HG03066 (cell line): ENCODE data around the gene LRRC45.

Experiments
- ATAC-seq: cut with Tn5 transposase; IDR thresholded peaks from one replicate; pipeline ENCODE4 v1.9.1; 2021; ENCODE audit warnings: low read depth; ENCODE audit not compliant: unreplicated experiment

Gene LRRC45

GRCh38 chr17:81993729-81994592 is 29.1 kb upstream of the LRRC45 start:
- ATAC-seq: no peak

- ATAC-seq: no peak
These were observed 28.3 kb upstream of the LRRC45 start for GRCh38 chr17:81994593-81995462.

DNA sequence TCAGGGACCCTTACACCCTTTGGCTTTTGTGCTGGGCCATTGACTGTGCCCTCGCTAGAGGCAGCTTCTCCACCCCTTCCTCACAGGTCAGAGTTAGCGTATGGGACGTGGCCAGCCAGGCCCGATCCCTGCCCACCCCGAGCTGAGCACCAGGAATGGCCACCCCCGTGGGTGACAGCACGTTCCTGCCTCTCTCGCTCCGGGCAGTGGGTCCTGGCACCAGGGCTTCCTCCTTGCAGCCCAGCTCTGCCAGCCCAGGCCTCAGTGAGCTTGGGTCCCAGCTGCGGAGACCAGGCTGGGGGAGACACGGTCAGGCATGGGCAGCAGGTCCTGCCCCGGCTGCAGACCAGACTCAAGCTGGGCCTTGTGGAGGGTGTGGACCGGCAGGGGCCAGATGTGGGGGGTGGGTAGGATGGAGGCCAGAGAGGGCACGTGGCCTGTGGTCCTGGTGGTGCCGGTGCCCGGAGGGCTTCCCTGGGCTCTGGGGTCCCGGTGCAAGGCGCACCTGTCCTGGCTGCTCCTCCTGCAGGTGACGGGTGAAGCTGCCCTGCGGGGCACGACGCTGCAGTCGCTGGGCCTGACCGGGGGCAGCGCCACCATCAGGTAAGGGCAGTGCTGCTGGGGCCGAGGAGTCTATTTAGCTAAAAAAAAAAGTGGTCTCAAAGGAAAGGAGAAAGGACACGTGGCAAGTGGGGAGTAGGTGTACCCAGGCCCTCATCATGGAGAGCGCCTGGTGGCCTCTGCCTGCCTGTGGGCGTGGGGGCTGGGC is 27.5 kb upstream of the LRRC45 start:
- ATAC-seq: no peak

DNA sequence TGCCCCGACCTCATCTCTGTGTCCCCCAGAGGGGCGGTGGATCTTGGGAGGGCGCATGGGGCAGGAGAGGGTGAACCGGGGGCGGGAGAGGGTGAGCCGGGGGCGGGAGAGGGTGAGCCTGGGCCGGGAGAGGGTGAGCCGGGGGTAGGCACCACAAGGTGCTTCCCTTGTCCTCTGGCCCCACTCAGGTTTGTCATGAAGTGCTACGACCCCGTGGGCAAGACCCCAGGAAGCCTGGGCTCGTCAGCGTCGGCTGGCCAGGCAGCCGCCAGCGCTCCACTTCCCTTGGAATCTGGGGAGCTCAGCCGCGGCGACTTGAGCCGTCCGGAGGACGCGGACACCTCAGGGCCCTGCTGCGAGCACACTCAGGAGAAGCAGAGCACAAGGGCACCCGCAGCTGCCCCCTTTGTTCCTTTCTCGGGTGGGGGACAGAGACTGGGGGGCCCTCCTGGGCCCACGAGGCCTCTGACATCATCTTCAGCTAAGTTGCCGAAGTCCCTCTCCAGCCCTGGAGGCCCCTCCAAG is 26.8 kb upstream of the LRRC45 start:
- ATAC-seq: no peak

- no peak for ATAC-seq
These were observed 26.2 kb upstream of the LRRC45 start for GRCh38 chr17:81996757-81997441.

- ATAC-seq: no peak
These were observed 24.9 kb upstream of the LRRC45 start for GRCh38 chr17:81998212-81998611.

DNA sequence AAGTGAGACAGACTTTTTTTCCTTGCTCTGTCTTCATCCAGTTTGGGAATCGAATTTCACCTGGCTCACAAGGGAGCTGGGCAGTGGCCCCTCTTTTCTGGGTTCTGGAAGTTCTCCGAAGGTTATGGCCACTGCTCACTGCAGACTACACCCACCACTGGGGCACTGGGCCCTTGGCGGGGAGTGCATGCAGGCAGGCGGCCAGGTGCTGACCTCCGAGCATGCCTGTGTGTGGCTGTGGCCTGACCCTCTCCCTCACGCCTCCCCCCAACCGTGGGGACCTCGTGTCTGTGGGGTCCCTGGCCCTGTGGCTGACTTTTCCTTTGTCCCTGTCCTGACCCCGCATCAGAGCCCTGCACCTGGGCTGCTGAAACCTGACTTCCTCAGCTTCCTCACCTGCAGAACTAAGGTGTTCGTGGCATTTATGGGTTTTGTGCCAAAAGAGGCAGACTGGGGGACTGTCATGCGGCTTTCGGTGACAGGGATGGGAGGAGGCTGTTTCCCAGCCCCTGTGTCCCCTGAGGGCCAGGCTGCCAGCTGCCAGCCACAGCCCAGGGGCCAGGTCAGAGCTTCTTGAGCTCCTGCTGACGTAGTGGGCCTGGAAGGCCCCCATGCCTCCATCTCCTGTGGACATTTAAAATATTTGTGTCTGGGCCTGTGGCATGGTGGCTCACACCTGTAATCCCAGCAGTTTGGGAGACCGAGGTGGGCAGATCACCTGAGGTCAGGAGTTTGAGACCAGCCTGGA is 24.2 kb upstream of the LRRC45 start:
- no peak for ATAC-seq

DNA sequence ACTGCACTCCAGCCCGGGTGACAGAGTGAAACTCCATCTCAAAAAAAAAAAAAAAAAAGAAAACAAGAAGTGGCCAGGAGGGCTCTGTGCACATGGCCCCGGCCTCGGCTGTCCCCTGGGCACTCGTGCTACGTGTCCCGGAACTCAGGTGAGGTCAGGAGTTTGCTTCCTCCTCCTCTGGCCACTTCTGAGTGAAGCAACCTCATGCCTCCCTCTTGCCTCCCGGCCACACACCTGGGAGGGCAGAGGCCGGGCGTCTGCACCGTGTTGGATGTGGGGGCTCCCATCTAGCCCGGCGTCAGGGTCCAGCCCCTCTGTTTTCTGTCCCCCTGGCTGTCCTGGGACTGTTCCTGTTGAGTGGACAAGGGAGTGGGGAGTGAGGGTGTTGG is 23.5 kb upstream of the LRRC45 start:
- no peak for ATAC-seq

- no peak for ATAC-seq
These were observed 22.9 kb upstream of the LRRC45 start for GRCh38 chr17:81999976-82000802.

GRCh38 chr17:82000803-82001570 is 22.1 kb upstream of the LRRC45 start:
- no peak for ATAC-seq

- no peak for ATAC-seq
These were observed 21.5 kb upstream of the LRRC45 start for GRCh38 chr17:82001571-82002056.

- ATAC-seq: no peak
These were observed 19.4 kb upstream of the LRRC45 start for GRCh38 chr17:82003411-82004381.

- no peak for ATAC-seq
These were observed 18.3 kb upstream of the LRRC45 start for GRCh38 chr17:82004517-82005455.

DNA sequence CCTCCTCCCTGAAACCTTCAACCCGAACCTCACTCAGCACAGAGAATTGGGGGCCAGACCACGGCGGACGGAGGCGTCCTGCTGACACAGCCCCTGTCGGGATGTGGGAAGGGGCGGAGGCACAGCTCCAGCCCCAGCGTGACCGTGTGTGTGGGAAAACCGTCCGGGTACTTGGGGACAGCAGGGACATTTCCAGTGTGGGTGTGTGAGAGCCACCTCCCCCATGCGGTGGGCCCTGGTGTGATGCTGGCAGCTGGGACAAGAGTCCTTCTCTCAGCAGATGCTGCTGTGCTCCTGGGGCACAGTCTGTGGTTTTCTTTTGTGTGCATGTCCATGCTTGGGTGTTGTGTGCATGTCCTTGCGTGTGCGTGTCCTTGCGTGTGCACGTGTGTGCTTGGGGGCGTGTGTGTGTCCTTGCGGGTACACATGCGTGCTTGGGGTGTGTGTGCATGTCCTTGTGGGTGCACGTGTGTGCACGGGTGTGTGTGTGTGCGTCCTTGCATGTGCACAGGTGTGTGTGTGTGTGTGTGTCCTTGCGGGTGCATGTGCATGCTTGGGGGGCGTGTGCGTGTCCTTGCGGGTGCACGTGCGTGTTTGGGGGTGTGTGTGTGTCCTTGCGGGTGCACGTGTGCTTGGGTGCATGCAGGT is 17.3 kb upstream of the LRRC45 start:
- ATAC-seq: no peak
